ENCODE data around the gene GPX2.
"Not testable (repeated sequence)": the region's sequence is repeated elsewhere in the genome, so short reads cannot be mapped to it uniquely, and the experiment has no call there.

The GPX2 gene

GRCh38 chr14:64920465-64920864 lies 22.1 kb downstream of the GPX2 start:
- no peak overlapping the region for H3K27ac ChIP-seq (ENCODE audit: low read depth, low read length)
- no peaks in the 10 kb centered on the region for H3K27me3 ChIP-seq (ENCODE audit: control insufficient read depth in 1 of 2, insufficient read depth in 2 of 2, low read length in 2 of 2)
- H3K36me3 ChIP-seq (ENCODE audit: insufficient read depth, low read length) = peaks cover 17% of the 10 kb centered on the region
- H3K4me3 ChIP-seq (ENCODE audit: low read depth in 1 of 2, low read length in 2 of 2) = no peak overlapping the region
- no peaks in the 10 kb centered on the region for H3K9me3 ChIP-seq (ENCODE audit: low read length)
- H3K4me1 ChIP-seq (ENCODE audit: insufficient read depth, low read length) = peaks cover 7% of the 10 kb centered on the region
- no peak overlapping the region for H3K9ac ChIP-seq (ENCODE audit: low read length)

GRCh38 chr14:64919618-64920017 lies 22.9 kb downstream of the GPX2 start:
- H3K27ac ChIP-seq (ENCODE audit: low read depth, low read length) = no peak overlapping the region
- H3K36me3 ChIP-seq (ENCODE audit: insufficient read depth, low read length) = peaks cover 9% of the 10 kb centered on the region
- no peak overlapping the region for H3K9ac ChIP-seq (ENCODE audit: low read length)
- H3K9me3 ChIP-seq (ENCODE audit: low read length) = no peaks in the 10 kb centered on the region
- no peaks in the 10 kb centered on the region for H3K27me3 ChIP-seq (ENCODE audit: control insufficient read depth in 1 of 2, insufficient read depth in 2 of 2, low read length in 2 of 2)
- H3K4me3 ChIP-seq (ENCODE audit: low read depth in 1 of 2, low read length in 2 of 2) = no peak overlapping the region
- H3K4me1 ChIP-seq (ENCODE audit: insufficient read depth, low read length) = peaks cover 13% of the 10 kb centered on the region

- peaks cover 5% of the 10 kb centered on the region for H3K36me3 ChIP-seq (ENCODE audit: insufficient read depth, low read length)
- H3K4me1 ChIP-seq (ENCODE audit: insufficient read depth, low read length) = peaks cover 13% of the 10 kb centered on the region
- no peaks in the 10 kb centered on the region for H3K9me3 ChIP-seq (ENCODE audit: low read length)
- no peak overlapping the region for H3K4me3 ChIP-seq (ENCODE audit: low read depth in 1 of 2, low read length in 2 of 2)
- H3K27ac ChIP-seq (ENCODE audit: low read depth, low read length) = no peak overlapping the region
- H3K27me3 ChIP-seq (ENCODE audit: control insufficient read depth in 1 of 2, insufficient read depth in 2 of 2, low read length in 2 of 2) = no peaks in the 10 kb centered on the region
- no peak overlapping the region for H3K9ac ChIP-seq (ENCODE audit: low read length)
Observed at GRCh38 chr14:64919215-64919614, 23.3 kb downstream of the GPX2 start.

GRCh38 chr14:64918216-64918615 lies 24.3 kb downstream of the GPX2 start:
- H3K27me3 ChIP-seq (ENCODE audit: control insufficient read depth in 1 of 2, insufficient read depth in 2 of 2, low read length in 2 of 2) = no peaks in the 10 kb centered on the region
- no peak overlapping the region for H3K4me3 ChIP-seq (ENCODE audit: low read depth in 1 of 2, low read length in 2 of 2)
- no peaks in the 10 kb centered on the region for H3K9me3 ChIP-seq (ENCODE audit: low read length)
- H3K9ac ChIP-seq (ENCODE audit: low read length) = no peak overlapping the region
- no peak overlapping the region for H3K27ac ChIP-seq (ENCODE audit: low read depth, low read length)
- peaks cover 13% of the 10 kb centered on the region for H3K4me1 ChIP-seq (ENCODE audit: insufficient read depth, low read length)
- H3K36me3 ChIP-seq (ENCODE audit: insufficient read depth, low read length) = no peaks in the 10 kb centered on the region

- no peak overlapping the region for H3K9ac ChIP-seq (ENCODE audit: low read length)
- H3K27me3 ChIP-seq (ENCODE audit: control insufficient read depth in 1 of 2, insufficient read depth in 2 of 2, low read length in 2 of 2) = no peaks in the 10 kb centered on the region
- no peaks in the 10 kb centered on the region for H3K36me3 ChIP-seq (ENCODE audit: insufficient read depth, low read length)
- no peaks in the 10 kb centered on the region for H3K9me3 ChIP-seq (ENCODE audit: low read length)
- peaks cover 13% of the 10 kb centered on the region for H3K4me1 ChIP-seq (ENCODE audit: insufficient read depth, low read length)
- no peak overlapping the region for H3K4me3 ChIP-seq (ENCODE audit: low read depth in 1 of 2, low read length in 2 of 2)
- H3K27ac ChIP-seq (ENCODE audit: low read depth, low read length) = no peak overlapping the region
Observed at GRCh38 chr14:64915797-64916196, 26.7 kb downstream of the GPX2 start.

- Histone ChIP-seq H3K4me3 (ENCODE audit: low read depth in 1 of 2, low read length in 2 of 2) (peak overlapping the region; percentile 75 to 99), H3K9me3 (ENCODE audit: low read length) (no peaks in the 10 kb centered on the region)
Observed at GRCh38 chr14:64915029-64915424, 27.5 kb downstream of the GPX2 start.

GRCh38 chr14:64914237-64915028 lies 28.1 kb downstream of the GPX2 start, which contains the start of gene CHURC1:
CHURC1 (plus strand) TSS chr14:64914455; CDS start chr14:64914496, 41 bp downstream.
- Histone ChIP-seq H3K27ac (ENCODE audit: low read depth, low read length) (peak within 1 kb of the TSS; percentile 79), H3K9me3 (ENCODE audit: low read length) (no peaks in the 10 kb centered on the region), H3K27me3 (ENCODE audit: control insufficient read depth in 1 of 2, insufficient read depth in 2 of 2, low read length in 2 of 2) (no peaks in the 10 kb centered on the region), H3K4me3 (ENCODE audit: low read depth in 1 of 2, low read length in 2 of 2) (peak within 1 kb of the TSS; percentile 75 to 99), H3K9ac (ENCODE audit: low read length) (peak within 1 kb of the TSS; percentile 99), H3K36me3 (ENCODE audit: insufficient read depth, low read length) (no peaks in the 10 kb centered on the region), H3K4me1 (ENCODE audit: insufficient read depth, low read length) (peaks cover 13% of the 10 kb centered on the region)

More at GRCh38 chr14:64915029-64915424, 27.5 kb downstream of the GPX2 start:
- H3K27ac ChIP-seq (ENCODE audit: low read depth, low read length) = peak overlapping the region; percentile 79
- no peaks in the 10 kb centered on the region for H3K27me3 ChIP-seq (ENCODE audit: control insufficient read depth in 1 of 2, insufficient read depth in 2 of 2, low read length in 2 of 2)
- peak overlapping the region; percentile 99 for H3K9ac ChIP-seq (ENCODE audit: low read length)
- peaks cover 13% of the 10 kb centered on the region for H3K4me1 ChIP-seq (ENCODE audit: insufficient read depth, low read length)
- no peaks in the 10 kb centered on the region for H3K36me3 ChIP-seq (ENCODE audit: insufficient read depth, low read length)

- H3K36me3 ChIP-seq (ENCODE audit: insufficient read depth, low read length); H3K27me3 ChIP-seq (ENCODE audit: control insufficient read depth in 1 of 2, insufficient read depth in 2 of 2, low read length in 2 of 2); H3K9ac ChIP-seq (ENCODE audit: low read length); H3K27ac ChIP-seq (ENCODE audit: low read depth, low read length); H3K9me3 ChIP-seq (ENCODE audit: low read length): not testable (repeated sequence)
- peaks cover 13% of the 10 kb centered on the region for H3K4me1 ChIP-seq (ENCODE audit: insufficient read depth, low read length)
- peak overlapping the region in 1 of 2 donors; percentile 99 for H3K4me3 ChIP-seq (ENCODE audit: low read depth in 1 of 2, low read length in 2 of 2)
Observed at GRCh38 chr14:64913477-64913876, 29.1 kb downstream of the GPX2 start.

GRCh38 chr14:64912261-64912660 lies 30.3 kb downstream of the GPX2 start:
- Histone ChIP-seq H3K36me3 (ENCODE audit: insufficient read depth, low read length) (no peaks in the 10 kb centered on the region), H3K4me1 (ENCODE audit: insufficient read depth, low read length) (peaks cover 13% of the 10 kb centered on the region), H3K9me3 (ENCODE audit: low read length) (no peaks in the 10 kb centered on the region), H3K27ac (ENCODE audit: low read depth, low read length) (no peak overlapping the region), H3K9ac (ENCODE audit: low read length) (no peak overlapping the region), H3K4me3 (ENCODE audit: low read depth in 1 of 2, low read length in 2 of 2) (no peak overlapping the region), H3K27me3 (ENCODE audit: control insufficient read depth in 1 of 2, insufficient read depth in 2 of 2, low read length in 2 of 2) (no peaks in the 10 kb centered on the region)

- Histone ChIP-seq H3K9me3 (ENCODE audit: low read length) (no peaks in the 10 kb centered on the region), H3K4me3 (ENCODE audit: low read depth in 1 of 2, low read length in 2 of 2) (no peak overlapping the region), H3K27ac (ENCODE audit: low read depth, low read length) (no peak overlapping the region), H3K9ac (ENCODE audit: low read length) (no peak overlapping the region), H3K36me3 (ENCODE audit: insufficient read depth, low read length) (no peaks in the 10 kb centered on the region), H3K27me3 (ENCODE audit: control insufficient read depth in 1 of 2, insufficient read depth in 2 of 2, low read length in 2 of 2) (no peaks in the 10 kb centered on the region), H3K4me1 (ENCODE audit: insufficient read depth, low read length) (peaks cover 11% of the 10 kb centered on the region)
Observed at GRCh38 chr14:64910847-64911495, 31.6 kb downstream of the GPX2 start.

- H3K27me3 ChIP-seq (ENCODE audit: control insufficient read depth in 1 of 2, insufficient read depth in 2 of 2, low read length in 2 of 2) = no peaks in the 10 kb centered on the region
- no peaks in the 10 kb centered on the region for H3K36me3 ChIP-seq (ENCODE audit: insufficient read depth, low read length)
Observed at GRCh38 chr14:64906022-64906421, 36.5 kb downstream of the GPX2 start.

More at GRCh38 chr14:64906022-64906421, 36.5 kb downstream of the GPX2 start:
- H3K9ac ChIP-seq (ENCODE audit: low read length) = no peak overlapping the region
- H3K27ac ChIP-seq (ENCODE audit: low read depth, low read length) = no peak overlapping the region
- no peaks in the 10 kb centered on the region for H3K4me1 ChIP-seq (ENCODE audit: insufficient read depth, low read length)
- no peak overlapping the region for H3K4me3 ChIP-seq (ENCODE audit: low read depth in 1 of 2, low read length in 2 of 2)
- no peaks in the 10 kb centered on the region for H3K9me3 ChIP-seq (ENCODE audit: low read length)

Data from muscle layer of colon (tissue), 2 donors.